ENCODE measurements around the gene PGRMC2.

DNA sequence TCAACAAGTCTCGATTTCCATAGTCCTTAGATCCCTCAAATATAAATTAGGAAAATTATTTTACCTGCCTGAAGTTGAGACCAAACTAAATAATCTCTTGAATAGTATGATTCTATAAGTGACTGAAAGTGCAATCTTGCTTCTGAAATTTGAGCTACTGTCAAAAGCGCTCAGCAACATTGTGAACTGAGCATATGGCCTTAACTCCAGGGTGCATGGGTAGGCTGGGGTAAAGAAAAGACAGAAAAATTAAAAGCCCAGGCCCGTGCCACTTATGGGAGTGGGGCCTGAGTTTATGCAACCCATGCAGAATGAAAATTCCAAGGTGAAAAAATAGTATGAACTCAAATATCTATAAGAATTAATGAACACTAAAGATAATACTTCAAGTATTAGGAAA, 9.8 kb downstream of the PGRMC2 start:
- TF ChIP-seq, protein P1, sequence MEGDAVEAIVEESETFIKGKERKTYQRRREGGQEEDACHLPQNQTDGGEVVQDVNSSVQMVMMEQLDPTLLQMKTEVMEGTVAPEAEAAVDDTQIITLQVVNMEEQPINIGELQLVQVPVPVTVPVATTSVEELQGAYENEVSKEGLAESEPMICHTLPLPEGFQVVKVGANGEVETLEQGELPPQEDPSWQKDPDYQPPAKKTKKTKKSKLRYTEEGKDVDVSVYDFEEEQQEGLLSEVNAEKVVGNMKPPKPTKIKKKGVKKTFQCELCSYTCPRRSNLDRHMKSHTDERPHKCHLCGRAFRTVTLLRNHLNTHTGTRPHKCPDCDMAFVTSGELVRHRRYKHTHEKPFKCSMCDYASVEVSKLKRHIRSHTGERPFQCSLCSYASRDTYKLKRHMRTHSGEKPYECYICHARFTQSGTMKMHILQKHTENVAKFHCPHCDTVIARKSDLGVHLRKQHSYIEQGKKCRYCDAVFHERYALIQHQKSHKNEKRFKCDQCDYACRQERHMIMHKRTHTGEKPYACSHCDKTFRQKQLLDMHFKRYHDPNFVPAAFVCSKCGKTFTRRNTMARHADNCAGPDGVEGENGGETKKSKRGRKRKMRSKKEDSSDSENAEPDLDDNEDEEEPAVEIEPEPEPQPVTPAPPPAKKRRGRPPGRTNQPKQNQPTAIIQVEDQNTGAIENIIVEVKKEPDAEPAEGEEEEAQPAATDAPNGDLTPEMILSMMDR (IDR thresholded peaks at IDR 0.05; ENCODE audit: poor library complexity), result no peak
- no peak for TF ChIP-seq EZH2 (IDR thresholded peaks at IDR 0.05; ENCODE audit: borderline replicate concordance)
